ENCODE data around the gene EIF3D. TPM values are rescaled to one million over a fixed set of nuclear protein-coding genes. Genes with fewer than 3 reads are reported as not detected.

Gene EIF3D
- total RNA-seq, 1 experiment from 2014 or later, result 151 TPM

DNA sequence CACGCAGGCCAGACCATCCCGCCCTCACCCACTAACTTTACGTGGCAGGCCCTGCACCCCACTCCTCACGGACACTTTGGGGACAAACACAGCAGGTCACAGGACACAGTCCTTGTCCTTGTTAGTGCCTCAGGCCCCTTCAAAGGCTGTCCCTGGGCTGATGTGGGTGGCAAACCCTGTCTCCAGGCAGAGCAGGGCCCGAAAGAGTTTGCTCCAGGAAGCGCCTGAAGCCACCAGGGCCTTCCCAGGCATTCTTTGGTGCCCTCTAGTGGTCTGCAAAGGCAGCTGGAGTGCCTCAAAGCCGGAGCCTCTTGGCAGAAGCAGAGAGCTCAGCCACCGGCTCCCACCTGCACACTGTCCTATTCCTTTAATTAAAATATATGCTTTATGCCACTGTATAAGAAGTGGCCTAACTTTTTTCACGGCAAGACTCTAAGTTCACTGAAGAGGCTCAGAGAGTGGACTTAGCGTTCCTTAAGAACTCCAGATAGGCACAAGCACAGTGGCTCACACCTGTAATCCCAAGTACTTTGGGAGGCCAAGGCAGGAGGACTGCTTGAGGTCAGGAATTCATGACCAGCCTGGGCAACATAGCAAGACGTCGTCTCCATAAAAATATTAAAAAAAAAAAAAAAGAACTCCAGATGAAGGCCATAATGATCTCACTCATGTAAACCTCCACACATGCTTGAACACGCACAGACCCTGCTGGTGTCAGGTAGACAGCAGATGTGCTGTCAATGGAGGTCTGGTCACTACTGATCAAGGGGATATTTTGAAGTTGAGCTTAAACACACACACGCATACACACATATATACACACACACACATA is 58.6 kb downstream of the EIF3D start:
- ATAC-seq (peak; percentile 80), DNase-seq (ENCODE audit: low read depth, low spot score) (no peak)
- intact Hi-C loops (cut with micrococcal nuclease; ENCODE audit: unreplicated experiment) (loop anchor here (5.0 kb wide), 1 partner anchor 168 kb away; no protein-coding TSS in a partner anchor), in situ Hi-C loops (cut with HindIII; ENCODE audit: low pct_unique_long_range_greater_than_20kb, low sequenced_read_pairs) (no loop called here)
- peaks cover 45% of the 10 kb centered on the region for H3K4me1 ChIP-seq (ENCODE audit: control insufficient read depth, insufficient read depth, low read length)
- ChIA-PET CTCF (interaction anchor here (0.6 to 1.0 kb wide), 5 partner anchors 9 to 143 kb away, joined by 3 to 5 read pairs (median 4); no protein-coding TSS in a partner anchor), POLR2A (interaction anchor here (0.6 to 0.7 kb wide), 2 partner anchors 83 to 174 kb away, joined by 3 to 13 read pairs; partner anchors contain the start of gene MYH9)
- peak overlapping the region; percentile 77 for H3K27ac ChIP-seq (ENCODE audit: low read length)
- no TSS peak for BruUV-seq (replicated peaks)
- H3K36me3 ChIP-seq (ENCODE audit: control insufficient read depth, insufficient read depth, low read length), result no peaks in the 10 kb centered on the region
- H3K27me3 ChIP-seq (ENCODE audit: control insufficient read depth, insufficient read depth, low read length), result no peaks in the 10 kb centered on the region
- TF ChIP-seq, protein P1, sequence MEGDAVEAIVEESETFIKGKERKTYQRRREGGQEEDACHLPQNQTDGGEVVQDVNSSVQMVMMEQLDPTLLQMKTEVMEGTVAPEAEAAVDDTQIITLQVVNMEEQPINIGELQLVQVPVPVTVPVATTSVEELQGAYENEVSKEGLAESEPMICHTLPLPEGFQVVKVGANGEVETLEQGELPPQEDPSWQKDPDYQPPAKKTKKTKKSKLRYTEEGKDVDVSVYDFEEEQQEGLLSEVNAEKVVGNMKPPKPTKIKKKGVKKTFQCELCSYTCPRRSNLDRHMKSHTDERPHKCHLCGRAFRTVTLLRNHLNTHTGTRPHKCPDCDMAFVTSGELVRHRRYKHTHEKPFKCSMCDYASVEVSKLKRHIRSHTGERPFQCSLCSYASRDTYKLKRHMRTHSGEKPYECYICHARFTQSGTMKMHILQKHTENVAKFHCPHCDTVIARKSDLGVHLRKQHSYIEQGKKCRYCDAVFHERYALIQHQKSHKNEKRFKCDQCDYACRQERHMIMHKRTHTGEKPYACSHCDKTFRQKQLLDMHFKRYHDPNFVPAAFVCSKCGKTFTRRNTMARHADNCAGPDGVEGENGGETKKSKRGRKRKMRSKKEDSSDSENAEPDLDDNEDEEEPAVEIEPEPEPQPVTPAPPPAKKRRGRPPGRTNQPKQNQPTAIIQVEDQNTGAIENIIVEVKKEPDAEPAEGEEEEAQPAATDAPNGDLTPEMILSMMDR (IDR thresholded peaks at IDR 0.05), result peak; percentile 92
- TF ChIP-seq SIN3A (IDR thresholded peaks at IDR 0.05; ENCODE audit: borderline replicate concordance, insufficient read depth, low read depth, low read length) (no peak), TCF7L2 (IDR thresholded peaks at IDR 0.05; ENCODE audit: low read depth, low read length) (no peak)
- H3K4me3 ChIP-seq (ENCODE audit: low read depth in 2 of 2, low read length in 2 of 2), result no peak overlapping the region
- no peaks in the 10 kb centered on the region for H3K9me3 ChIP-seq (ENCODE audit: control insufficient read depth, insufficient read depth, low read depth, low read length)

DNA sequence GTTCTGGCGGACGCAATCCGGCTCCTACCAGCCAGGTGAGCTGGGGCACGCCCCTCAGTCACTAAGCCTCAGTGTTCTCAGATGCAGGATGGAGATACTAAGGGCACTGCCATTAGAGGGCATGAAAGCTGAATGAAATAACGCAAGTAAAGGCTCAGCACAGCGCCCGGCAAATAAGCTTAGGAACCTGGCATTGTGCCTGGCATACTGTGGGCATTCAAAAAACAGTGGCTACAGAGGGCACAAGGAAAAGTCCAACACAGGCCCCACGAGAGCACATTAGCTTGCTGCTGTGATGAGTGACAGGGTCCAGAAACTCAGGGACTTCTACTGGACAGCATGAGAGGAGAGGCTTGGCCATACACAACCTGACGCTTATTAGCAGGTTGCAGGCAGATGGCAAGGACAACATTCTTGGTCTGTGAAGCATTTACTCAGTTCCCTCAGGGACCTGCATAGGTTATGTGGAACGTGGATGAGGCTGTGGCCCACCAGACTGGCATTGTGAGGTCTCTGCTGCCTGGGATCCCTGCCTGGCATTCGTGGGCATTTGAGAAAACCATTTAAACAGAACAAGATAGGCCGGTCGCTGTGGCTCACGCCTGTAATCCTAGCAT is 59.8 kb downstream of the EIF3D start:
- Histone ChIP-seq H3K36me3 (ENCODE audit: control insufficient read depth, insufficient read depth, low read length) (no peaks in the 10 kb centered on the region), H3K4me3 (ENCODE audit: low read depth in 2 of 2, low read length in 2 of 2) (no peak overlapping the region), H3K9me3 (ENCODE audit: control insufficient read depth, insufficient read depth, low read depth, low read length) (no peaks in the 10 kb centered on the region), H3K27ac (ENCODE audit: low read length) (peak overlapping the region; percentile 59; the same call in 1 of the 2 replicates), H3K4me1 (ENCODE audit: control insufficient read depth, insufficient read depth, low read length) (peaks cover 52% of the 10 kb centered on the region), H3K27me3 (ENCODE audit: control insufficient read depth, insufficient read depth, low read length) (no peaks in the 10 kb centered on the region)
- ChIA-PET CTCF (interaction anchor here (0.6 kb wide), 1 partner anchor 73 kb away, joined by 3 read pairs; no protein-coding TSS in a partner anchor), POLR2A (interaction anchor here (0.6 kb wide), 1 partner anchor 71 kb away, joined by 3 read pairs; no protein-coding TSS in a partner anchor)
- DNase-seq (ENCODE audit: low read depth, low spot score), result no peak
- ATAC-seq, result no peak
- BruUV-seq (replicated peaks), result no TSS peak
- intact Hi-C loops (cut with micrococcal nuclease; ENCODE audit: unreplicated experiment), result no loop called here
- TF ChIP-seq TCF7L2 (IDR thresholded peaks at IDR 0.05; ENCODE audit: low read depth, low read length), result no peak
- in situ Hi-C loops (cut with HindIII; ENCODE audit: low pct_unique_long_range_greater_than_20kb, low sequenced_read_pairs), result no loop called here

DNA sequence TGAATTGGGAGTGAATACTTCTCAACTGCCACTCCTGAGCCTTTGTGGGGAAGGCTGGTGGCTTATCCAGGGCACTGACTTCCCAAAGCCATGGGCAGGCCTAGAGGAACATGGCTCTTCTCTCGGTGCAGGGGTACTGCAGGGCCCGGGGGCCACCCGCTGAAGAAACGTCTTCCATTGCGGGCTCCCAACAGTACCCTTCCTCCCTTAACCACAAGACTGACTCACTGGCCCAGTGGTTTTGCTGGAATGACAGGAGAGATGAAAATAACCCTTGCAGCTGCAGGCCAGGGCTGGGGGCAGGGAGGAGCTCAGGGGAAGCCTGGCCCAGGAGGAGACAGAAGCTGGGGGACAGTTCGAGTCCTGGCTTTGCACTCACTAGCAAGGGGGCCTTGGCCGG is 61.0 kb downstream of the EIF3D start:
- H3K27ac ChIP-seq (ENCODE audit: low read length), result peak overlapping the region; percentile 88
- ATAC-seq (peak; percentile 66), DNase-seq (ENCODE audit: low read depth, low spot score) (no peak)
- BruUV-seq (replicated peaks), result no TSS peak
- CTCF ChIA-PET, result no interaction called here
- intact Hi-C loops (cut with micrococcal nuclease; ENCODE audit: unreplicated experiment) (no loop called here), in situ Hi-C loops (cut with HindIII; ENCODE audit: low pct_unique_long_range_greater_than_20kb, low sequenced_read_pairs) (no loop called here)
- H3K27me3 ChIP-seq (ENCODE audit: control insufficient read depth, insufficient read depth, low read length), result no peaks in the 10 kb centered on the region
- H3K4me1 ChIP-seq (ENCODE audit: control insufficient read depth, insufficient read depth, low read length), result peaks cover 56% of the 10 kb centered on the region
- H3K9me3 ChIP-seq (ENCODE audit: control insufficient read depth, insufficient read depth, low read depth, low read length), result no peaks in the 10 kb centered on the region
- POLR2A ChIA-PET, result no interaction called here
- TF ChIP-seq, protein P2, sequence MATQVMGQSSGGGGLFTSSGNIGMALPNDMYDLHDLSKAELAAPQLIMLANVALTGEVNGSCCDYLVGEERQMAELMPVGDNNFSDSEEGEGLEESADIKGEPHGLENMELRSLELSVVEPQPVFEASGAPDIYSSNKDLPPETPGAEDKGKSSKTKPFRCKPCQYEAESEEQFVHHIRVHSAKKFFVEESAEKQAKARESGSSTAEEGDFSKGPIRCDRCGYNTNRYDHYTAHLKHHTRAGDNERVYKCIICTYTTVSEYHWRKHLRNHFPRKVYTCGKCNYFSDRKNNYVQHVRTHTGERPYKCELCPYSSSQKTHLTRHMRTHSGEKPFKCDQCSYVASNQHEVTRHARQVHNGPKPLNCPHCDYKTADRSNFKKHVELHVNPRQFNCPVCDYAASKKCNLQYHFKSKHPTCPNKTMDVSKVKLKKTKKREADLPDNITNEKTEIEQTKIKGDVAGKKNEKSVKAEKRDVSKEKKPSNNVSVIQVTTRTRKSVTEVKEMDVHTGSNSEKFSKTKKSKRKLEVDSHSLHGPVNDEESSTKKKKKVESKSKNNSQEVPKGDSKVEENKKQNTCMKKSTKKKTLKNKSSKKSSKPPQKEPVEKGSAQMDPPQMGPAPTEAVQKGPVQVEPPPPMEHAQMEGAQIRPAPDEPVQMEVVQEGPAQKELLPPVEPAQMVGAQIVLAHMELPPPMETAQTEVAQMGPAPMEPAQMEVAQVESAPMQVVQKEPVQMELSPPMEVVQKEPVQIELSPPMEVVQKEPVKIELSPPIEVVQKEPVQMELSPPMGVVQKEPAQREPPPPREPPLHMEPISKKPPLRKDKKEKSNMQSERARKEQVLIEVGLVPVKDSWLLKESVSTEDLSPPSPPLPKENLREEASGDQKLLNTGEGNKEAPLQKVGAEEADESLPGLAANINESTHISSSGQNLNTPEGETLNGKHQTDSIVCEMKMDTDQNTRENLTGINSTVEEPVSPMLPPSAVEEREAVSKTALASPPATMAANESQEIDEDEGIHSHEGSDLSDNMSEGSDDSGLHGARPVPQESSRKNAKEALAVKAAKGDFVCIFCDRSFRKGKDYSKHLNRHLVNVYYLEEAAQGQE (IDR thresholded peaks at IDR 0.05; ENCODE audit: insufficient read depth in 1 of 2, low read depth in 2 of 2, low read length in 1 of 2), result no peak
- TF ChIP-seq POLR2AphosphoS5 (IDR thresholded peaks at IDR 0.05; ENCODE audit: low read depth, low read length), result peak; percentile 69; the same call in 1 of the 2 replicates
- TF ChIP-seq TCF7L2 (IDR thresholded peaks at IDR 0.05; ENCODE audit: low read depth, low read length), result no peak
- no peak for TF ChIP-seq SIN3A (IDR thresholded peaks at IDR 0.05; ENCODE audit: borderline replicate concordance, insufficient read depth, low read depth, low read length)
- H3K36me3 ChIP-seq (ENCODE audit: control insufficient read depth, insufficient read depth, low read length), result no peaks in the 10 kb centered on the region
- no peak overlapping the region for H3K4me3 ChIP-seq (ENCODE audit: low read depth in 2 of 2, low read length in 2 of 2)

Data from Panc1 (cell line).